ENCODE measurements around the gene SYNJ1. TPM values are rescaled to one million over a fixed set of nuclear protein-coding genes. Genes with fewer than 3 reads are reported as not detected.
"Not testable (repeated sequence)": the region's sequence is repeated elsewhere in the genome, so short reads cannot be mapped to it uniquely, and the experiment has no call there.

The SYNJ1 gene
- total and polyA plus RNA-seq, 2 of the 4 experiments (the other 2 are of a cell fraction), result 3.6 to 4.6 TPM

DNA sequence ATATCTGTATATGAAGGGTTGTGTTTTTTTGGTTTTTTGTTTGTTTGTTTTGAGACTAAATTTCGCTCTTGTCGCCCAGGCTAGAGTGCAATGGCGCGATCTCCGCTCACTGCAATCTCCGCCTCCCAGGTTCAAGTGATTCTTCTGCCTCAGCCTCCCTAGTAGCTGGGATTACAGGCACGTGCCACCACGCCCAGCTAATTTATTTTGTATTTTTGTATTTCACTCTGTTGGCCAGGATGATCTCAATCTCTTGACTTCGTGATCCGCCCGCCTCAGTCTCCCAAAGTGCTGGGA, 45.2 kb upstream of the SYNJ1 start:
- H3K9me1 ChIP-seq (ENCODE audit: insufficient read depth, low read length); H2BK15ac ChIP-seq (ENCODE audit: low read depth, low read length); H2BK20ac ChIP-seq (ENCODE audit: low read depth, low read length); H3K9ac ChIP-seq (ENCODE audit: low read depth, low read length); H3K14ac ChIP-seq (replicated peaks; ENCODE audit: low read depth, low read length); ATAC-seq (ENCODE audit: low read depth); H2BK120ac ChIP-seq (ENCODE audit: low read depth, low read length); H3K23ac ChIP-seq (ENCODE audit: low read depth, low read length); intact Hi-C loops (cut with micrococcal nuclease); H3K18ac ChIP-seq (ENCODE audit: low read depth, low read length); H3K4ac ChIP-seq (ENCODE audit: low read depth, low read length); H4K5ac ChIP-seq (ENCODE audit: low read depth, low read length); H3K4me1 ChIP-seq (ENCODE audit: control insufficient read depth, insufficient read depth, low read length); H3K27me3 ChIP-seq (ENCODE audit: control insufficient read depth, insufficient read depth, low read length); H3K27ac ChIP-seq (ENCODE audit: insufficient read depth, low read length); POLR2A ChIA-PET (ENCODE audit: unreplicated experiment); H2AFZ ChIP-seq (replicated peaks; ENCODE audit: low read length, poor library complexity); H3K4me2 ChIP-seq (ENCODE audit: low read depth, low read length); dilution Hi-C loops (cut with HindIII; ENCODE audit: low sequenced_read_pairs, unreplicated experiment); H3K9me3 ChIP-seq (ENCODE audit: control insufficient read depth, insufficient read depth, low read length); BruUV-seq (replicated peaks); H4K91ac ChIP-seq (ENCODE audit: insufficient read depth, low read depth, low read length); DNase-seq; in situ Hi-C loops (cut with MboI; ENCODE audit: low sequenced_read_pairs); H2BK5ac ChIP-seq (ENCODE audit: low read depth, low read length, poor library complexity, severe bottlenecking); H3K56ac ChIP-seq (ENCODE audit: extremely low read depth, insufficient read depth, low read length); H2AK9ac ChIP-seq (replicated peaks; ENCODE audit: low read depth, low read length, poor library complexity); H3K36me3 ChIP-seq (ENCODE audit: control insufficient read depth, insufficient read depth, low read length); H2AK5ac ChIP-seq (ENCODE audit: low read depth, low read length); H3K4me3 ChIP-seq (ENCODE audit: insufficient read depth, low read depth, low read length): not testable (repeated sequence)
- H3K79me1 ChIP-seq (ENCODE audit: low read depth in 1 of 2, low read length in 2 of 2), result peaks cover 6 to 21% of the 10 kb centered on the region in 2 experiments; a peak in 3 of 4 replicates
- H4K8ac ChIP-seq (ENCODE audit: low read depth in 2 of 2, low read length in 2 of 2), result peak overlapping the region in 1 of 2 experiments; percentile 11; a peak in 1 of 4 replicates
- CTCF ChIA-PET, result interaction anchor here (2.5 kb wide), 1 partner anchor 21 kb away, joined by 11 read pairs; no protein-coding TSS in a partner anchor
- WGBS, 2 experiments (ENCODE audit: extremely low coverage in 2 of 2, insufficient read length in 1 of 2), result no CpG with 5 or more reads among the region's 11 CpGs
- peaks cover 16% of the 10 kb centered on the region; the same call in 1 of the 2 replicates for H4K20me1 ChIP-seq (ENCODE audit: insufficient read depth, low read length)
